Measurements from ENCODE around the gene SOS2. TPM values are rescaled to one million over a fixed set of nuclear protein-coding genes. Genes with fewer than 3 reads are reported as not detected.
A peak's percentile ranks its signal among the peaks of the same experiment; 100 is the strongest.

SOS2 gene
- total and polyA plus RNA-seq, 12 donors: 6.1 to 39.1 (median 27.8) TPM

DNA sequence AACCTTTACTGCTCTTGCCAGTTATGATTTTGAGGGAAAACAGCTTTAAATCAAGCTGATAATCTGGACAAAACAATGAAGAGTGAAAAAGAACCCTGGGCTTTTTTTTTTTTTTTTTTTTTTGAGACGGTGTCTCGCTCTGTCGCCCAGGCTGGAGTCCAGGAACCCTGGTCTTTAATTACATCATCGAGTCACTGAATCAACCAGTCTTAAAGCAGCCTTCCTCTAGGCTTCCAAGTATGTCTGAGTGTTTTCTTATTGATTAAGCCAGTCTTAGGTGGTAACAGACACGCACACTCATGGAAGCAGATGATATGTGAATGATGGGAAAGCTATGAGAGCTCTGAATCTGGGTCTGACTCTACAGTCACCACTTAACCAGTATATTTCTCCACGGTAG, 109.1 kb downstream of the SOS2 start:
- DNase-seq: no peak
- H3K27me3 ChIP-seq: no peaks in the 10 kb centered on the region
- TF ChIP-seq CTCF (IDR thresholded peaks at IDR 0.05): no peak
- TF ChIP-seq POLR2A (IDR thresholded peaks at IDR 0.05): no peak
- no peaks in the 10 kb centered on the region for H3K9me3 ChIP-seq (replicated peaks in 1 of 3)
- H3K27ac ChIP-seq: no peak overlapping the region
- intact Hi-C loops (cut with DNase I): no loop called here
- peaks cover 2 to 5% of the 10 kb centered on the region in 2 donors for H3K4me1 ChIP-seq (replicated peaks in 1 of 2)
- H3K36me3 ChIP-seq (replicated peaks in 1 of 2): peaks cover 0 to 8% of the 10 kb centered on the region in 2 donors
- WGBS, 4 donors: 88 to 93% (median 90%) methylated on average over 6 of the region's 6 CpGs
- no peak overlapping the region for H3K4me3 ChIP-seq

- no peak for DNase-seq
- intact Hi-C loops (cut with DNase I): no loop called here
- 82 to 94% (median 92%) methylated on average over 5 of the region's 5 CpGs for WGBS, 4 donors
- H3K4me3 ChIP-seq: no peak overlapping the region
- TF ChIP-seq CTCF (IDR thresholded peaks at IDR 0.05) (no peak), POLR2A (IDR thresholded peaks at IDR 0.05) (no peak)
- H3K27me3 ChIP-seq: no peaks in the 10 kb centered on the region
- peaks cover 8 to 12% of the 10 kb centered on the region in 2 donors for H3K4me1 ChIP-seq (replicated peaks in 1 of 2)
- H3K9me3 ChIP-seq (replicated peaks in 1 of 3): no peaks in the 10 kb centered on the region
- no peak overlapping the region for H3K27ac ChIP-seq
- H3K36me3 ChIP-seq (replicated peaks in 1 of 2): peaks cover 0 to 8% of the 10 kb centered on the region in 2 donors
Measured at GRCh38 chr14:50121486-50121885, 109.9 kb downstream of the SOS2 start.

DNA sequence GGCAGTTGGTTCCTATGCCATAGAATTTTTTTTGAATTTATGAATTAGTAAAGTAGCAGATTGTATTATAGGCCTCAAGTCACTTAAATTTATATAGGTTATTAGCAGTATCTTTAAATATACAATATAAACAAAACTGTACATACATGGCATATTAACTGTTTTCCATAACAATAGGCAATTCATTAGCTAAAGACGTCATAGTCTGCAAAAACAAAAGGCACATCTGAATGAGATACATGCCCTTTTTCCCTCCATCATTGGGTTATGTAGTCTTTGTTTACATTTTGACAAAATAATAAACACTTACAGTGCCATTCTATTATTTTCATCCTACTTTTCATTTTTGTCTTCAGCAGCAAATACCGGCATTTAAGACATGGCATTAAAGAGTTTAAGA, 113.9 kb downstream of the SOS2 start:
- no peak overlapping the region for H3K4me3 ChIP-seq
- H3K9me3 ChIP-seq (replicated peaks in 1 of 3): no peaks in the 10 kb centered on the region
- no peaks in the 10 kb centered on the region for H3K27me3 ChIP-seq
- 96 to 98% (median 97%) methylated on average over 2 of the region's 2 CpGs for WGBS, 4 donors
- peaks cover 14 to 20% of the 10 kb centered on the region in 2 donors for H3K4me1 ChIP-seq (replicated peaks in 1 of 2)
- peak overlapping the region in 2 of 5 donors; percentile 79 to 92 for H3K27ac ChIP-seq
- no peak for TF ChIP-seq CTCF (IDR thresholded peaks at IDR 0.05)
- TF ChIP-seq POLR2A (IDR thresholded peaks at IDR 0.05): no peak
- H3K36me3 ChIP-seq (replicated peaks in 1 of 2): peaks cover 0 to 13% of the 10 kb centered on the region in 2 donors
- intact Hi-C loops (cut with DNase I): no loop called here
- no peak for DNase-seq

DNA sequence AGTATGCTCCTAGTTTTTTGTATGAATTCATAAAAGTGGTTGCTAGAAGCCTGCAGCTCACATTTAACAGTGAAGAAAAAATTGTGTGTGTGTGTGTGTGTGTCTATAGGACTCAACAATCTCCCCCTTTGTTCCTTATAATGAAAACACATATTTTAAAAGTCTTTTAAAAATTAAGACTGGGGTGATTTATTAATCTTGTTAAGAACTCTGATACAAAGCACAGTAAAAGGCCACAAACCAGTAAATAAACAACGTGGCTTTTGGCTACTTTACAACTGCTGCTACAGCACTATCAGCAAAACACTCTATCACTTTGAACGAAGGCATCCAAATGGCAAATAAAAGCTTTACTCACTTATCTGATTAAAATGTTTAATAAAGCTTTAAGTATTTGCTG, 114.4 kb downstream of the SOS2 start:
- intact Hi-C loops (cut with DNase I): no loop called here
- TF ChIP-seq POLR2A (IDR thresholded peaks at IDR 0.05) (no peak), CTCF (IDR thresholded peaks at IDR 0.05) (no peak)
- peak overlapping the region; percentile 79 to 93 (median 87) for H3K27ac ChIP-seq
- peak overlapping the region in 1 of 4 donors; percentile 84 for H3K4me3 ChIP-seq
- H3K36me3 ChIP-seq (replicated peaks in 1 of 2): peaks cover 0 to 17% of the 10 kb centered on the region in 2 donors
- peak in 1 of 7 donors; percentile 31 for DNase-seq
- H3K9me3 ChIP-seq (replicated peaks in 1 of 3): no peaks in the 10 kb centered on the region
- H3K27me3 ChIP-seq: no peaks in the 10 kb centered on the region
- peaks cover 14 to 20% of the 10 kb centered on the region in 2 donors for H3K4me1 ChIP-seq (replicated peaks in 1 of 2)
- 13 to 21% (median 16%) methylated on average over 2 of the region's 2 CpGs for WGBS, 4 donors

All from adrenal gland (tissue), 12 donors.